Erythroblast (primary cell): ENCODE results near the gene FAM3D.
"Not testable (repeated sequence)": the region's sequence is repeated elsewhere in the genome, so short reads cannot be mapped to it uniquely, and the experiment has no call there.

Experiments used
- DNase-seq, 2 experiments: peaks; one replicate each; lab custom pipeline; 2025; lab: John Stamatoyannopoulos, UW
- GATA1 ChIP-seq: IDR thresholded peaks from 2 replicates; pipeline ENCODE4 v1.6.1; 2011; ENCODE audit warnings: low read depth, mild to moderate bottlenecking, control low read depth, low read length, moderate library complexity
- POLR2A ChIP-seq: IDR thresholded peaks from 2 replicates; pipeline ENCODE4 v1.6.1; 2011; ENCODE audit warnings: mild to moderate bottlenecking, low read length

FAM3D gene

GRCh38 chr3:58693940-58694850 lies 27.6 kb upstream of the FAM3D start:
- no peak for DNase-seq
- TF ChIP-seq POLR2A (no peak), GATA1 (no peak)

GRCh38 chr3:58692484-58692883 lies 25.9 kb upstream of the FAM3D start:
- no peak for DNase-seq
- TF ChIP-seq POLR2A (no peak), GATA1 (no peak)

- TF ChIP-seq POLR2A, result no peak
- no peak for TF ChIP-seq GATA1
- DNase-seq, result peak; percentile 43 to 45
Observed at GRCh38 chr3:58691997-58692396, 25.4 kb upstream of the FAM3D start.

- TF ChIP-seq POLR2A, result no peak
- no peak for TF ChIP-seq GATA1
- no peak for DNase-seq
Observed at GRCh38 chr3:58690490-58690889, 23.9 kb upstream of the FAM3D start.

GRCh38 chr3:58688574-58688973 lies 22.0 kb upstream of the FAM3D start:
- no peak for DNase-seq
- TF ChIP-seq POLR2A, result no peak
- TF ChIP-seq GATA1, result no peak

- DNase-seq, result no peak
- TF ChIP-seq POLR2A (no peak), GATA1 (no peak)
Observed at GRCh38 chr3:58686847-58687246, 20.3 kb upstream of the FAM3D start.

- no peak for TF ChIP-seq POLR2A
- TF ChIP-seq GATA1, result no peak
- DNase-seq, result no peak
Observed at GRCh38 chr3:58685641-58686040, 19.1 kb upstream of the FAM3D start.

- TF ChIP-seq POLR2A (no peak), GATA1 (no peak)
- DNase-seq, result no peak
Observed at GRCh38 chr3:58683466-58683865, 16.9 kb upstream of the FAM3D start.

- no peak for TF ChIP-seq GATA1
- DNase-seq, result no peak
Observed at GRCh38 chr3:58683001-58683458, 16.5 kb upstream of the FAM3D start.

GRCh38 chr3:58681863-58682262 lies 15.3 kb upstream of the FAM3D start:
- no peak for DNase-seq
- TF ChIP-seq POLR2A (no peak), GATA1 (no peak)

GRCh38 chr3:58680879-58681525 lies 14.4 kb upstream of the FAM3D start:
- TF ChIP-seq GATA1 (no peak), POLR2A (no peak)
- DNase-seq, result no peak

- no peak for TF ChIP-seq GATA1
- no peak for TF ChIP-seq POLR2A
- no peak for DNase-seq
Observed at GRCh38 chr3:58679974-58680666, 13.5 kb upstream of the FAM3D start.

GRCh38 chr3:58679446-58679845 lies 12.9 kb upstream of the FAM3D start:
- TF ChIP-seq POLR2A (no peak), GATA1 (no peak)
- DNase-seq, result no peak

GRCh38 chr3:58678177-58678970 lies 11.8 kb upstream of the FAM3D start:
- DNase-seq, result not testable (repeated sequence)
